GM12892 (cell line): ENCODE data around the gene EIF1B.

Source experiments
- DNase-seq: peaks from one replicate; pipeline ENCODE4 v3.0.0; 2011; ENCODE audit not compliant: insufficient read length
- FAIRE-seq: peaks from 2 replicates; lab custom pipeline; 2011; peaks lifted over from hg19 to GRCh38; lab: Jason Lieb, UNC
- POLR2A ChIP-seq: IDR thresholded peaks from 2 replicates; pipeline ENCODE4 v1.6.1; 2011; ENCODE audit warnings: low read depth, low read length, control low read depth
- POLR2AphosphoS5 ChIP-seq: IDR thresholded peaks from 2 replicates; pipeline ENCODE4 v1.6.1; 2011; ENCODE audit warnings: low read depth, low read length, control low read depth
- TAF1 ChIP-seq: IDR thresholded peaks from 2 replicates; pipeline ENCODE4 v1.6.1; 2011; ENCODE audit warnings: low read depth, mild to moderate bottlenecking, control low read depth, low read length, borderline replicate concordance

The EIF1B gene

DNA sequence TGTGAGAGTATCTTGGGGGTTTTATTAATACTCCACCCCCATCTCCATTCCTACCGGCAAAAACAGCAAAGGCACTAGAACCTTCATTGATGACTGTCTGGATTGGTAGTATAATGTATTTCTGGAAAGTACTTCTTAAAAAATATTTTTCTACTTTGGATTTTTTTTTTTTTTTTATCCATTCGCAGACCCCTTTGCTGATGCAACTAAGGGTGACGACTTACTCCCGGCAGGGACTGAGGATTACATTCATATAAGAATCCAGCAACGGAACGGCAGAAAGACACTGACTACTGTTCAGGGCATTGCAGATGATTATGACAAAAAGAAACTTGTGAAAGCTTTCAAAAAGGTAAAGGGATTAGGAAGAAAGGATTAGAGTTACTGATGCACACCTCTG, 1.2 kb downstream of the EIF1B start:
- no peak for FAIRE-seq
- TF ChIP-seq POLR2AphosphoS5 = no peak
- TF ChIP-seq POLR2A = no peak
- TF ChIP-seq TAF1 = no peak
- no peak for DNase-seq

DNA sequence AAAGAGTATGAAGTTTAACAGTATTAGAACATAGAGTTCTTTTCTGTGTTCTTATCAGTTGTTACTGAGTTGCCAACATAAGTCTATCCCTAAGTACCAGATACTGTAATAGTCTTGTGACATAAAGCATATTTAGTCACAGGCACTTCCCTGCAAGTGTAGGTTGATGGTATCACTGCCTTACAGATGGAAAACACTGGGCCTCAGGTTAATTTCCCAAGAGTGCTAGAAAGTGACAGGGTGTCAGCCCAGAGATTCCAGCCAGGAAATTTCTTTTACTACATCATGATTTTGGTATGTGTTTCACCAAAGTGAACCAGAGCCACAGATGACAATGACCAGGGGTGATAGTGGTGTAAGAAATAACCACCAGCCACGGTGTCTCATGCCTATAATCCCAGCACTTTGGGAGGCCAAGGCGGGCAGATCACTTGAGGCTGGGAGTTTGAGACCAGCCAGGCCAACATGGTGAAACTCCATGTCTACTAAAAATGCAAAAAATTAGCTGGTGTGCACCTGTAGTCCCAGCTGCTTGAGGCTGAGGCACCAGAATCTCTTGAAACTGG, 3.2 kb downstream of the EIF1B start:
- DNase-seq = no peak
- no peak for FAIRE-seq
- TF ChIP-seq POLR2A (no peak), TAF1 (no peak), POLR2AphosphoS5 (no peak)

DNA sequence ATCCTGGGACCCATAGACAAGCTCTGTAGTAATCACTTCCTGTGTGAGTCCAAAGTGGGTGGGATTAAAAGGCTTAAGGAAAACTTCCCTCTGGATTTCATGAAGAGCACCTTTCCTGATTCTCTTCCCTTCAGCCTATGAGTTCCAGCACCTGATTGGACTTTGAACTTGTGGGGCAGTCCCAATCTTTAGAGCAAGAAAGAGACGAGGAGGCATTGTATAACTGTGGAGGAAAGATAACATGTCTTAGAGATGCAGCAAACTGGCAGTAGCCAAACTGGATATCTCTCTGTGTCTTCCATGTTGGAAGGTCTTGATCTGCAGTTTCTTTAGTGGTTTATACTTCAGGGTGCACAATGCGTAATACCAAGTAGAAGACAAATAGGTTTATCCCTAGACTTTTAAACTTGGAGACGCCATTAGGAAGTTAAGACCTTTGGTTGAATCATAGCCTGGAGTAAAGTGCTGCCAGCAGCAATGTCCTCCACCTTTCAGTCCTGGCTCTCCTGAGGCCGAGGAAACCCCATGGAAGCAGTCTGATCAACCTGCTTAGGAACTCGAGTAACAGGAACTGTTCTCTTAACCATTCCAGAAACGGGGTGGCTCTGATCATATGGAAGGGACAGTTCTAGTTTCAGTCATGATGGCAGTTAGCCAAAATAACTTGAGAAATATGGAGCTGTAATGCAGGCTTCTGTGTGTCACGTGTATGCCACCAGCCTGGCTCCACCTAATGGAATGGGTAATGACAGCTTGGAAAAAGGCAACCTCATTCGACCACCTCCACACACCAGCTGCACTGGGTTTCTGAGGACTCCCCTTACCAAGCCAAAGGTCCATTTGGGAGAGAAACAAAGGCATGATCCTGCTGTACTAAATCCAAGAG, 4.7 kb downstream of the EIF1B start:
- FAIRE-seq = no peak
- TF ChIP-seq POLR2AphosphoS5 = no peak
- TF ChIP-seq POLR2A = peak; percentile 39; the same call in 1 of the 2 replicates
- DNase-seq = no peak

DNA sequence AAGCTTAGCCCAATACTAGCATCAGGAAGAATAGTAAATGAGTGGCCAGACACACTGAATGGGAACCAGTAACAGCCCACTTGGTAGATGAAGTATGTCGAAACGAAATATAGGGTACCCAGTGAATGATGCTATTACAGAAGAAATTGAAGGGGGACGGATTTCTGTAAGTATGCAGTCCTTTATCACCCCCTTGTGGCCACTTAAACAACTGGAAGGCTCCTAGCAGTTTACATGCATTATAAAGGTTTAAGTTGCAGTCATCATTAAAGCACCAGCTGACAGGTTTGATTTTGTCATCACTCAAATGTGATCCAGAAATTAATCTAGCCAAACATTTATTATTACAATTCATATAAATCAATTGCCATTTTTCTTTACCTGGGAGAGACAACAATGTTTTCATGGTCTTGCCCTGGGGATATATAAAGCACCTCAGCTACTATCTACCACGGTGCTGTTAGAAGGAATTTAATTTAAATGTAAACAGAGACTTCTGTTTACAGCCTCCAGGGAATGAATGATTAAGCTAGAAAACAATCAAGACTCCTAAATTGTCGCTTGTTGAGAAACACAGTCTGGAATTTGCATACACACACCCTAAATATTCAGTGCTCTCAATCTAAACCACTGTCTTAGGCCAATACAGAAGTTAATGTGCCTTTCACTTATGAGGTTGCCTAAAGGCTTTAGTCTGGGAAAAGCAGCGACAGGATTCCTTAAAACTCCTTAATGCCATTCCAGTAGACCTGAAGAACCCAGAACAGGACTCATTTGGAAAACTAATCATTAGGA, 7.8 kb downstream of the EIF1B start:
- DNase-seq (no peak), FAIRE-seq (peak; percentile 92)
- TF ChIP-seq TAF1 (no peak), POLR2A (no peak), POLR2AphosphoS5 (no peak)

DNA sequence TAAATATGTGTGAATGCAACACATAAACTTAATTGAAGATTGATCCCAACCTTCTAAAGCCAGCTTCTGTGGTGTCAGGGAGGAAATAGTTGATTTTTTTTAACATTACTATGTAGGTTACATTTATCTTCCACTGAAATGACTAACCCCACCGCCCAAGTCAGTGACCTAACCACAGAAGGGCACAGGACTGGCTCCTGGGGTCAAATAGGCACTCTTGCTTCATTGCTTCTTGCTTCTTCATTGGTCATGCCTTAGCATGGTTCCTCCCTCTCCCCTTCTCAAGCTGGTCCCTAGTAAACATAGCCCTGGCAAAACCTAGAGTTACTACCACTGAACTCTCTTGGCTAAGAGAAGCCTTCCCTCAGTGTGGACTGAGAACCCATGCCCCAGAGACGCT, 12.3 kb downstream of the EIF1B start:
- FAIRE-seq (no peak), DNase-seq (no peak)
- TF ChIP-seq POLR2A (no peak), POLR2AphosphoS5 (no peak), TAF1 (no peak)

DNA sequence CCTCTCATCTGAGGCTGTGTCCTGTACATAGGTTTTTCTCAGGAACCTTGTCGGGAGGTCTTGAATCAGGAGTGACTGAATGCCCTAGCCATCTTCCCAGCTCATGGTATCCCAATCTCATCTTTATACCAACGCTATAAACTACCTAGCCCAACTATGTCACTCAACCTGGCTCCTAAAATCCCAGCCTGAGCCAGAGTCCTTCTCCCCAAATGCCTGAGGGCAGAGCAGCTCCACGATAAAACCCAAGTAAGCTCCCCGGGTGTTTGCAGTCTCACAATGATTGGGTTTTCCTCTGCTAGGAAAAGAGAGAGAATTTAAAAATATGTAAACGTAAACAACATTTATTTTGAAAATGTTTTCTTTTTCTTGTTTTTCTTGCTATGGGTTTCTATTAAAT, 14.4 kb downstream of the EIF1B start:
- peak; percentile 24 for FAIRE-seq
- TF ChIP-seq POLR2A = no peak
- no peak for TF ChIP-seq TAF1
- no peak for TF ChIP-seq POLR2AphosphoS5
- DNase-seq = no peak

DNA sequence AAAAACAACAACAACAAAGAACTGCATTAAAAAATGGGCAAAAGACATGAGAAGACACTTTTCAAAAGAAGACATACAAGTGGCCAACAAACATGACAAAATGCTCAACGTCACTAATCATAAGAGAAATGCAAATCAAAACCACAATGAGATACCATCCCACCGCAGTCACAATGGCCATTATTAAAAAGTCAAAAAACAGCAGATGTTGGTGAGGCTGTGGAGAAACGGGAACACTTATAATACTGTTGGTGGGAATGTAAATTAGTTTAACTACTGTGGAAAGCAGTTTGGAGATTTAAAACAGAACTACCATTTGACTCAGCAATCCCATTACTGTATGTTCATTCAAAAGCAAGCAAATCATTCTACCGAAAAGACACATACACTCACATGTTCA, 15.1 kb downstream of the EIF1B start:
- TF ChIP-seq POLR2AphosphoS5 (no peak), POLR2A (no peak), TAF1 (no peak)
- DNase-seq (no peak), FAIRE-seq (no peak)

DNA sequence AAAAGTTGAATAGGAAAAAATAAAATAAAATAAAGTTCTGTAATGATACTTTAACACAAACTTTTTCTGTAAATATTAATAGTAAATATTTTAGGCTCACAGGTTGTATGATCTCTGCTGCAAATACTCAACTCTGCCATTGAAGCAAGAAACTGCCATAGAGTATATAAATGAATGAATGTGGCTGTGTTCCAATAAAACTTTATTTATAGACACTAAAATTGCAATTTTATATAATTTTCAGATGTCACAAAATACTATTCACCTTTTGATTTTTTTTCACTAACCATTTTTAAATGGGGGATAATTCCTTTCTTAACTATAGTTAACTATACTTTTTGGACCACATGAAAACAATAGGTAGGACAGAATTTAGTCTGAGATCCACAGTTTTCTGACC, 16.0 kb downstream of the EIF1B start:
- no peak for FAIRE-seq
- DNase-seq = no peak
- TF ChIP-seq TAF1 = no peak
- TF ChIP-seq POLR2A = no peak
- TF ChIP-seq POLR2AphosphoS5 = no peak

DNA sequence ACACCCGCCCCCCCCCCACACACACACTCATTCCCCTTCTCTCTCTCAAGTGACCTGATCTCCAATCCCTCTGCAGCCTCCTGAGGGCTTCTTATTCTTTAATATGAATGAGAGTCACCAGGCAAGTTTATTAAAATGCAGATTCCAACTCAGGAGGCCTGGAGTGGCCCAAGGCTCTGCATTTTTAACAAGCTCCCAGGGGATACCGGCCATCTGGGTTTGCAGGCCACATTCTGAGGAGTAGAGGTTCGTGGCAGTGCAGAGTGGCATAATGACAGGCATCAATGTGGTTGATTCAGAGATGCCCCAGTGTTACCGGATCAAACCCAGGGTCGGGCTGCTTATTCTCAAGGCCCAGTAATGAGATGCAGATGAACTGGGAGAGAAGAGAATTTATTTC, 18.9 kb downstream of the EIF1B start:
- TF ChIP-seq TAF1 (no peak), POLR2A (no peak), POLR2AphosphoS5 (no peak)
- no peak for FAIRE-seq
- no peak for DNase-seq

DNA sequence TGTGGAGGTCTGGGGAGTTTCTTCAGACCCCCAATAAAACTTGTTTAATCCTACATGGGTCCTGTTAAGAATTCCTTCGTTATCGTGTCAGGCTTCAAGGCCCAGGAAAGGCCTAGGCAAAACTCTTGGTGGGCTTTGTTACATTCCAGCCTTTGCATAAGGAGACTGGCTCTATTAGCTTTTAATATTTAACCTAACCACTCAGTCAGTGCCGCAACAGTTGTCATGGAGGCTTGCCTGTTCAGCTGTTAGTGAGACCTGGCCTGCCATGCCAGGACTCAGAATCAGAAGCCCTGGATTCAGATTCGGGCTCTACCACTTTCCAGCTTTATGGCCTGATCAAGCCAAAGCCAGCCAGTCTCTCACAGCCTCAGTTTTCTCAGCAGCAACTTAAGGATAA, 19.6 kb downstream of the EIF1B start:
- DNase-seq (no peak), FAIRE-seq (no peak)
- TF ChIP-seq TAF1 (no peak), POLR2AphosphoS5 (no peak), POLR2A (no peak)

DNA sequence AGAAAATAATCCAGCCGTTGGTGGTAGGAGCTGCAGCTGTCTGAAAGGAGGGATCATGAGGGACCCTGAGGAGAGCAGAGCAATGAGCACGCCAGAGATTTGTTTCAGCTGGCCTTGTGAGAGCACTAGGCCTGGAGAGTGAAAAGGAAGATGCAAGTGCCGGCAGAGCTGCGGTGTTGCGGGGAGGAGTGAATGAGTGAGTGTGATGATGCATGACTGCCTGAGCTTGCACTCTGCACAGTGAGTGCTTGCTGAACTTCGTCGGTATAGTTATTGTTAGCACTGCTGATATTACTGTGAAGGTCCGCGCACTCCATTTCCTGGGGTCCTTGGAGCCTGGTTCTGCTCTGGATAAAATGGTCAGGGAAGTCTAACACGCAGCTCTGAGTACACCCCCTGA, 23.2 kb downstream of the EIF1B start:
- no peak for FAIRE-seq
- TF ChIP-seq POLR2AphosphoS5 (no peak), TAF1 (no peak), POLR2A (no peak)
- DNase-seq = no peak

DNA sequence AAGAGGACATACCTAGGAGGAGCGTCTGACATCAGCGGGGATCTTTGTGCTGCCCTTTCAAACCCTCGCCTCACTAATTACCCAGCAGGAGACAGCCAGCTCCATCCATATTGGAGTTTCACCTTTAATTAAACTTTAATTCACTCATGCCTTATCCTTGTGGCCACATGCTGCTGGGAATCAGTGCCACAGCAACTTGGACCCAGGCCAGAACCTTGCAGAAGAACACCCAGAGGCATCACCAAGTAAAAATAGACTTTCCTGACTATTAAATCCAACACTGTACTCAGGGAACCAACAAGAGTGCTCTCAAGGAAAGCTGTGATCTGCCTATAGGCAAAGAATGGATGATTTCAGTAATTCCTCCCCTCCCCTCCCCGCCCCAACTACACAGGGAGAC, 23.9 kb downstream of the EIF1B start:
- FAIRE-seq = no peak
- DNase-seq = no peak
- TF ChIP-seq POLR2AphosphoS5 (no peak), TAF1 (no peak)
